ENCODE measurements around the gene SLC25A48. TPM values are rescaled to one million over a fixed set of nuclear protein-coding genes. Genes with fewer than 3 reads are reported as not detected.
"Not testable (repeated sequence)": the region's sequence is repeated elsewhere in the genome, so short reads cannot be mapped to it uniquely, and the experiment has no call there.

SLC25A48 gene
- total RNA-seq, 2 donors from 2014 or later, result not detected

- H3K27me3 Mint-ChIP-seq, result peaks cover 10 to 24% of the 10 kb centered on the region in 2 donors
- DNase-seq (ENCODE audit: low spot score), result no peak
- peak in 1 of 2 donors; percentile 7 for ATAC-seq
- no peak overlapping the region for H3K27ac Mint-ChIP-seq
- H3K4me1 Mint-ChIP-seq (ENCODE audit: low read depth in 2 of 2), result no peaks in the 10 kb centered on the region
- no peaks in the 10 kb centered on the region for H3K9me3 Mint-ChIP-seq
- no peaks in the 10 kb centered on the region for H3K36me3 Mint-ChIP-seq
- no peak overlapping the region for H3K4me3 Mint-ChIP-seq
Measured at GRCh38 chr5:135857630-135858311, 23.3 kb downstream of the SLC25A48 start.

GRCh38 chr5:135859186-135859585, 24.7 kb downstream of the SLC25A48 start:
- not testable (repeated sequence) for H3K4me3 Mint-ChIP-seq; H3K9me3 Mint-ChIP-seq; ATAC-seq; H3K36me3 Mint-ChIP-seq; H3K27ac Mint-ChIP-seq; DNase-seq (ENCODE audit: low spot score); H3K4me1 Mint-ChIP-seq (ENCODE audit: low read depth in 2 of 2)
- H3K27me3 Mint-ChIP-seq, result peaks cover 17 to 36% of the 10 kb centered on the region in 2 donors

- no peaks in the 10 kb centered on the region for H3K4me1 Mint-ChIP-seq (ENCODE audit: low read depth in 2 of 2)
Measured at GRCh38 chr5:135859641-135860040, 25.2 kb downstream of the SLC25A48 start.

GRCh38 chr5:135861641-135862040, 27.2 kb downstream of the SLC25A48 start:
- no peak for DNase-seq (ENCODE audit: low spot score)
- no peaks in the 10 kb centered on the region for H3K36me3 Mint-ChIP-seq
- no peak overlapping the region for H3K27ac Mint-ChIP-seq
- no peaks in the 10 kb centered on the region for H3K9me3 Mint-ChIP-seq
- no peak for ATAC-seq
- H3K4me1 Mint-ChIP-seq (ENCODE audit: low read depth in 2 of 2), result no peaks in the 10 kb centered on the region
- peaks cover 11 to 29% of the 10 kb centered on the region in 2 donors for H3K27me3 Mint-ChIP-seq
- no peak overlapping the region for H3K4me3 Mint-ChIP-seq

More at GRCh38 chr5:135859641-135860040, 25.2 kb downstream of the SLC25A48 start:
- no peak for ATAC-seq
- peaks cover 16 to 34% of the 10 kb centered on the region in 2 donors for H3K27me3 Mint-ChIP-seq
- H3K36me3 Mint-ChIP-seq, result no peaks in the 10 kb centered on the region
- H3K4me3 Mint-ChIP-seq, result no peak overlapping the region
- no peak overlapping the region for H3K27ac Mint-ChIP-seq
- DNase-seq (ENCODE audit: low spot score), result no peak
- H3K9me3 Mint-ChIP-seq, result no peaks in the 10 kb centered on the region

- Mint-ChIP-seq H3K27me3 (peaks cover 11 to 29% of the 10 kb centered on the region in 2 donors), H3K9me3 (no peaks in the 10 kb centered on the region), H3K27ac (no peak overlapping the region), H3K36me3 (no peaks in the 10 kb centered on the region), H3K4me1 (ENCODE audit: low read depth in 2 of 2) (no peaks in the 10 kb centered on the region), H3K4me3 (no peak overlapping the region)
- DNase-seq (ENCODE audit: low spot score), result no peak
- no peak for ATAC-seq
Measured at GRCh38 chr5:135862086-135862485, 27.6 kb downstream of the SLC25A48 start.

GRCh38 chr5:135862744-135863143, 28.3 kb downstream of the SLC25A48 start:
- no peak overlapping the region for H3K4me3 Mint-ChIP-seq
- DNase-seq (ENCODE audit: low spot score) (no peak), ATAC-seq (no peak)
- no peaks in the 10 kb centered on the region for H3K9me3 Mint-ChIP-seq
- H3K27ac Mint-ChIP-seq, result no peak overlapping the region
- no peaks in the 10 kb centered on the region for H3K36me3 Mint-ChIP-seq
- peaks cover 11 to 31% of the 10 kb centered on the region in 2 donors for H3K27me3 Mint-ChIP-seq
- no peaks in the 10 kb centered on the region for H3K4me1 Mint-ChIP-seq (ENCODE audit: low read depth in 2 of 2)

GRCh38 chr5:135864503-135865435, 30.3 kb downstream of the SLC25A48 start:
- no peak for DNase-seq (ENCODE audit: low spot score)
- no peaks in the 10 kb centered on the region for H3K9me3 Mint-ChIP-seq
- H3K27ac Mint-ChIP-seq, result no peak overlapping the region

GRCh38 chr5:135866016-135866415, 31.6 kb downstream of the SLC25A48 start:
- Mint-ChIP-seq H3K27ac (no peak overlapping the region), H3K27me3 (peaks cover 10 to 22% of the 10 kb centered on the region in 2 donors)
- ATAC-seq, result no peak

More at GRCh38 chr5:135864503-135865435, 30.3 kb downstream of the SLC25A48 start:
- no peaks in the 10 kb centered on the region for H3K4me1 Mint-ChIP-seq (ENCODE audit: low read depth in 2 of 2)
- ATAC-seq, result no peak
- no peak overlapping the region for H3K4me3 Mint-ChIP-seq
- peaks cover 10 to 22% of the 10 kb centered on the region in 2 donors for H3K27me3 Mint-ChIP-seq
- H3K36me3 Mint-ChIP-seq, result no peaks in the 10 kb centered on the region

GRCh38 chr5:135867599-135867998, 33.1 kb downstream of the SLC25A48 start:
- DNase-seq (ENCODE audit: low spot score) (no peak), ATAC-seq (no peak)
- Mint-ChIP-seq H3K4me3 (no peak overlapping the region), H3K36me3 (no peaks in the 10 kb centered on the region), H3K27me3 (peaks cover 10 to 18% of the 10 kb centered on the region in 2 donors), H3K9me3 (no peaks in the 10 kb centered on the region), H3K27ac (no peak overlapping the region), H3K4me1 (ENCODE audit: low read depth in 2 of 2) (no peaks in the 10 kb centered on the region)

More at GRCh38 chr5:135866016-135866415, 31.6 kb downstream of the SLC25A48 start:
- DNase-seq (ENCODE audit: low spot score), result no peak
- Mint-ChIP-seq H3K4me3 (no peak overlapping the region), H3K36me3 (no peaks in the 10 kb centered on the region), H3K4me1 (ENCODE audit: low read depth in 2 of 2) (no peaks in the 10 kb centered on the region), H3K9me3 (no peaks in the 10 kb centered on the region)

- Mint-ChIP-seq H3K4me3 (no peak overlapping the region), H3K4me1 (ENCODE audit: low read depth in 2 of 2) (no peaks in the 10 kb centered on the region), H3K36me3 (no peaks in the 10 kb centered on the region), H3K27ac (no peak overlapping the region), H3K27me3 (peaks cover 5 to 8% of the 10 kb centered on the region in 2 donors), H3K9me3 (no peaks in the 10 kb centered on the region)
- no peak for ATAC-seq
- DNase-seq (ENCODE audit: low spot score), result no peak
Measured at GRCh38 chr5:135868681-135869080, 34.2 kb downstream of the SLC25A48 start.

- ATAC-seq, result no peak
- DNase-seq (ENCODE audit: low spot score), result no peak
- Mint-ChIP-seq H3K4me1 (ENCODE audit: low read depth in 2 of 2) (no peaks in the 10 kb centered on the region), H3K36me3 (no peaks in the 10 kb centered on the region), H3K27me3 (peaks cover 2 to 4% of the 10 kb centered on the region in 2 donors), H3K4me3 (no peak overlapping the region), H3K9me3 (no peaks in the 10 kb centered on the region), H3K27ac (no peak overlapping the region)
Measured at GRCh38 chr5:135869276-135869675, 34.8 kb downstream of the SLC25A48 start.

- ATAC-seq, result no peak
Measured at GRCh38 chr5:135869935-135870334, 35.5 kb downstream of the SLC25A48 start.

GRCh38 chr5:135871268-135871915, 36.9 kb downstream of the SLC25A48 start:
- Mint-ChIP-seq H3K27ac (no peak overlapping the region), H3K36me3 (no peaks in the 10 kb centered on the region), H3K9me3 (no peaks in the 10 kb centered on the region), H3K27me3 (peaks cover 5 to 15% of the 10 kb centered on the region in 2 donors), H3K4me3 (no peak overlapping the region), H3K4me1 (ENCODE audit: low read depth in 2 of 2) (no peaks in the 10 kb centered on the region)
- DNase-seq (ENCODE audit: low spot score) (no peak), ATAC-seq (peak; percentile 22 to 40)

More at GRCh38 chr5:135869935-135870334, 35.5 kb downstream of the SLC25A48 start:
- H3K4me3 Mint-ChIP-seq, result no peak overlapping the region
- DNase-seq (ENCODE audit: low spot score), result no peak
- no peak overlapping the region for H3K27ac Mint-ChIP-seq
- H3K36me3 Mint-ChIP-seq, result no peaks in the 10 kb centered on the region
- H3K4me1 Mint-ChIP-seq (ENCODE audit: low read depth in 2 of 2), result no peaks in the 10 kb centered on the region
- H3K9me3 Mint-ChIP-seq, result no peaks in the 10 kb centered on the region
- H3K27me3 Mint-ChIP-seq, result peaks cover 2 to 9% of the 10 kb centered on the region in 2 donors
